IMR-90 (cell line): ENCODE data around the gene TMEM107. TPM values are rescaled to one million over a fixed set of nuclear protein-coding genes. Genes with fewer than 3 reads are reported as not detected.
A peak's percentile ranks its signal among the peaks of the same experiment; 100 is the strongest.

Experiments used
- ATAC-seq: fragments of 200-7000 bp; cut with Tn5 transposase; 2 replicates; pipeline ENCODE4 v1.9.1; 2020; ENCODE audit warnings: low read depth, mild to moderate bottlenecking, moderate library complexity
- BruUV-seq: library from RNA; stranded (reverse); fragments of 400-500 nt; replicated peaks from 2 replicates; lab custom pipeline; 2021; lab: Mats Ljungman, UMichigan
- CTCF ChIA-PET: fragments of 300-600 bp; formaldehyde crosslinking; extraction: SDS; loops from one replicate; lab custom pipeline; 2021; ENCODE audit warnings: antibody characterized with exemption; lab: Yijun Ruan, JAX
- POLR2A ChIA-PET: fragments of 300-600 bp; sonication (Branson Sonifier 250); formaldehyde crosslinking; loops from one replicate; lab custom pipeline; 2022; ENCODE audit warnings: antibody characterized with exemption; ENCODE audit not compliant: unreplicated experiment; lab: Charles Lee
- DNase-seq: peaks from one replicate; pipeline ENCODE4 v3.0.0; 2013
- H2AFZ ChIP-seq: replicated peaks from 2 replicates; pipeline ENCODE3; 2013; ENCODE audit warnings: low read length, mild to moderate bottlenecking; ENCODE audit not compliant: poor library complexity
- H2AK5ac ChIP-seq: 2 replicates; pipeline ENCODE4 v1.6.1; 2013; ENCODE audit warnings: low read depth, low read length, inconsistent platforms
- H2AK9ac ChIP-seq: replicated peaks from 2 replicates; pipeline ENCODE3; 2013; ENCODE audit warnings: mild to moderate bottlenecking, low read depth, low read length, moderate library complexity; ENCODE audit not compliant: poor library complexity
- H2BK120ac ChIP-seq: 2 replicates; pipeline ENCODE4 v1.6.1; 2013; ENCODE audit warnings: low read depth, low read length, inconsistent platforms
- H2BK15ac ChIP-seq: 3 replicates; pipeline ENCODE4 v1.6.1; 2013; ENCODE audit warnings: low read depth, low read length, inconsistent platforms
- H2BK20ac ChIP-seq: 2 replicates; pipeline ENCODE4 v1.6.1; 2013; ENCODE audit warnings: low read depth, mild to moderate bottlenecking, inconsistent platforms, low read length, moderate library complexity
- H2BK5ac ChIP-seq: 2 replicates; pipeline ENCODE4 v1.6.1; 2013; ENCODE audit warnings: mild to moderate bottlenecking, low read depth, low read length, inconsistent platforms; ENCODE audit not compliant: poor library complexity, severe bottlenecking
- H3K14ac ChIP-seq: replicated peaks from 2 replicates; pipeline ENCODE4 v1.6.1; 2013; ENCODE audit warnings: low read depth, low read length, inconsistent platforms
- H3K18ac ChIP-seq: 2 replicates; pipeline ENCODE4 v1.6.1; 2013; ENCODE audit warnings: low read depth, low read length, control low read depth
- H3K23ac ChIP-seq: 2 replicates; pipeline ENCODE4 v1.6.1; 2013; ENCODE audit warnings: low read depth, low read length, inconsistent platforms
- H3K27ac ChIP-seq: 2 replicates; pipeline ENCODE4 v1.5.1; 2013; ENCODE audit warnings: mild to moderate bottlenecking, control low read depth, low read length; ENCODE audit not compliant: insufficient read depth
- H3K27me3 ChIP-seq: 2 replicates; pipeline ENCODE4 v1.6.1; 2013; ENCODE audit warnings: low read length; ENCODE audit not compliant: control insufficient read depth, insufficient read depth
- H3K36me3 ChIP-seq: 2 replicates; pipeline ENCODE4 v1.6.1; 2013; ENCODE audit warnings: low read length, mixed read lengths; ENCODE audit not compliant: control insufficient read depth, insufficient read depth
- H3K4ac ChIP-seq: 2 replicates; pipeline ENCODE4 v1.6.1; 2013; ENCODE audit warnings: low read depth, low read length, inconsistent platforms
- H3K4me1 ChIP-seq: 2 replicates; pipeline ENCODE4 v1.6.1; 2013; ENCODE audit warnings: low read length, mixed read lengths; ENCODE audit not compliant: control insufficient read depth, insufficient read depth
- H3K4me2 ChIP-seq: 2 replicates; pipeline ENCODE4 v1.6.1; 2013; ENCODE audit warnings: low read depth, mild to moderate bottlenecking, control low read depth, low read length, moderate library complexity
- H3K4me3 ChIP-seq: 2 replicates; pipeline ENCODE4 v1.5.1; 2013; ENCODE audit warnings: low read depth, mild to moderate bottlenecking, control low read depth, low read length, moderate library complexity; ENCODE audit not compliant: insufficient read depth
- H3K56ac ChIP-seq: 2 replicates; pipeline ENCODE4 v1.6.1; 2013; ENCODE audit warnings: low read length, inconsistent platforms; ENCODE audit not compliant: insufficient read depth; ENCODE audit errors: extremely low read depth
- H3K79me1 ChIP-seq, 2 experiments: 2 replicates each; pipeline ENCODE4 v1.6.1; 2013; ENCODE audit warnings: low read length in 2 of 2, inconsistent platforms in 1 of 2, low read depth in 1 of 2
- H3K9ac ChIP-seq: 2 replicates; pipeline ENCODE4 v1.6.1; 2013; ENCODE audit warnings: low read depth, low read length, control low read depth
- H3K9me1 ChIP-seq: 2 replicates; pipeline ENCODE4 v1.6.1; 2013; ENCODE audit warnings: low read length, inconsistent platforms; ENCODE audit not compliant: insufficient read depth
- H3K9me3 ChIP-seq: 2 replicates; pipeline ENCODE4 v1.6.1; 2013; ENCODE audit warnings: low read length; ENCODE audit not compliant: control insufficient read depth, insufficient read depth
- H4K20me1 ChIP-seq: 2 replicates; pipeline ENCODE4 v1.6.1; 2013; ENCODE audit warnings: low read length, inconsistent platforms; ENCODE audit not compliant: insufficient read depth
- H4K5ac ChIP-seq: 2 replicates; pipeline ENCODE4 v1.6.1; 2013; ENCODE audit warnings: mild to moderate bottlenecking, low read depth, low read length, control low read depth
- H4K8ac ChIP-seq, 2 experiments: 2 replicates each; pipeline ENCODE4 v1.6.1; 2013; ENCODE audit warnings: low read depth in 2 of 2, low read length in 2 of 2, control low read depth in 1 of 2, inconsistent platforms in 1 of 2
- H4K91ac ChIP-seq: 2 replicates; pipeline ENCODE4 v1.6.1; 2013; ENCODE audit warnings: low read depth, low read length, inconsistent platforms; ENCODE audit not compliant: insufficient read depth
- BHLHE40 ChIP-seq: fragments of 150-350 bp; IDR thresholded peaks from 2 replicates; pipeline ENCODE4 v1.6.1; 2016; ENCODE audit warnings: mild to moderate bottlenecking, low read depth, low read length
- NFE2L2 ChIP-seq: fragments of 150-350 bp; IDR thresholded peaks from 2 replicates; pipeline ENCODE4 v1.6.1; 2016; ENCODE audit warnings: low read depth, mild to moderate bottlenecking, low read length
- WGBS, 2 experiments: methylation state at CpG; one replicate each; pipeline versions ENCODE4 v1.1.5 to v1.1.7; 2013; ENCODE audit warnings: missing lambda C conversion rate in 2 of 2; ENCODE audit not compliant: insufficient read length in 1 of 2; ENCODE audit errors: extremely low coverage in 2 of 2; 5-methylcytosine and 5-hydroxymethylcytosine counted together
- dilution Hi-C: fragments of 300-500 bp; cut with HindIII; formaldehyde crosslinking; loops from one replicate; pipeline ENCODE4 v1.14.3; 2018; ENCODE audit warnings: low sequenced_read_pairs; ENCODE audit not compliant: unreplicated experiment
- in situ Hi-C: fragments of 300-500 bp; cut with MboI; formaldehyde crosslinking; loops from 3 replicates; pipeline ENCODE4 v1.14.3; 2019; ENCODE audit warnings: low sequenced_read_pairs, inconsistent platforms, mixed read lengths
- intact Hi-C: fragments of 100-400 bp; cut with micrococcal nuclease; formaldehyde crosslinking; loops from 2 replicates; pipeline ENCODE4 v1.10.0; 2022
- polyA plus RNA-seq, 3 experiments: library from polyadenylated mRNA; depleted of rRNA; stranded (reverse); fragments of >200 nt; gene quantifications; 2 replicates each; pipeline ENCODE4 v1.2.3, GENCODE V29; 2012; ENCODE audit warnings: low replicate concordance in 1 of 3
- total RNA-seq: library from RNA; depleted of rRNA; stranded (reverse); fragments of >200 nt; gene quantifications from 2 replicates; pipeline ENCODE4 v1.2.3, GENCODE V29; 2012
- TF ChIP-seq, protein P1 (sequence below): fragments of 150-350 bp; IDR thresholded peaks from 2 replicates; pipeline ENCODE4 v1.6.1; 2017; ENCODE audit warnings: mild to moderate bottlenecking, antibody characterized with exemption, low read length, low read depth

TMEM107 gene
- total and polyA plus RNA-seq, 2 of the 4 experiments (the other 2 are of a cell fraction): 12.9 to 14.3 TPM

DNA sequence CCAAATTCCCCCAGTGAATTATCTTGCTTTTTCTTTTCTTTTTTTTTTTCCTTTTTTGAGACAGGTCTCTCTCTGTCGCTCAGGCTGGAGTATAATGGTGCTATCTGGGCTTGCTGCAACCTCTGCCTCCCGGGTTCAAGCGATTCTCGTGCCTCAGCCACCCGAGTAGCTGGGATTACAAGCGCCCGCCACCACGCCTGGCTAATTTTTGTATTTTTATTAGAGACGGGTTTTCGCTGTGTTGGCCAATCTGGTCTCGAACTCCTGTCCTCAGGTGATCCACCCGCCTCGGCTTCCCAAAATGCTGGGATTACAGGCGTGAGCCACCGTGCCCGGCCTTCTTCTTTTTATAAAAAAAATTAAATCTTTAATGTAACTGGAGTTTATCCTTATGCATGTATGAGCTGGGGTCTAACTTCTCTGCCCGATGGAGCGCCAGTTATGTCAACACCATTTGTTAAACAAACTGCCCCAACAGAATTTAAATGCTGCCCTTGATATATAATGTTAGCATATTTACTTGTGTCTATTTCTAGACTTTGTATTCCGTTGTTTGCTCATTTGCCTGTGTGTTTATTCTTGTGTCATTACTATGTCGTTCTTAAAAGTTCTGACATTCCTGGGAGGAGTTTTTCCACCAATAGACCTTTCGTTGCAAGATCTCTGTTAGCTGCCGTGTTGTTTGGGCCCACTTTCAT lies 34.7 kb upstream of the TMEM107 start:
- Histone ChIP-seq H2BK120ac (no peak overlapping the region), H3K9me1 (peaks cover 8% of the 10 kb centered on the region; the same call in 1 of the 2 replicates), H3K4me1 (0 out of 2 replicates have a peak, but pooled peaks cover 7% of the 10 kb centered on the region), H2BK15ac (no peak overlapping the region), H3K14ac (peak overlapping the region; percentile 78), H3K23ac (peak overlapping the region; percentile 1; the same call in 1 of the 2 replicates), H3K79me1 (peaks cover 16 to 30% of the 10 kb centered on the region in 2 experiments), H3K18ac (no peak overlapping the region; the same call in 1 of the 2 replicates), H3K36me3 (no peaks in the 10 kb centered on the region; the same call in 1 of the 2 replicates), H2BK5ac (peak overlapping the region; percentile 67), H2AK9ac (no peak overlapping the region), H4K8ac (peak overlapping the region; percentile 13 to 78; a peak in 3 of 4 replicates), H3K4me3 (peak overlapping the region; percentile 74), H4K91ac (no peak overlapping the region), H2AFZ (peak overlapping the region; percentile 93), H4K20me1 (no peaks in the 10 kb centered on the region; the same call in 1 of the 2 replicates), H3K27ac (peak overlapping the region; percentile 49; the same call in 1 of the 2 replicates), H3K56ac (peak overlapping the region; percentile 83), H2BK20ac (no peak overlapping the region), H4K5ac (peak overlapping the region; percentile 91; the same call in 1 of the 2 replicates), H3K9me3 (no peaks in the 10 kb centered on the region), H2AK5ac (no peak overlapping the region), H3K27me3 (no peaks in the 10 kb centered on the region), H3K4ac (0 out of 2 replicates have a peak overlapping the region, but pooled peaks have one; percentile 1), H3K9ac (peak overlapping the region; percentile 55), H3K4me2 (peak overlapping the region; percentile 79)
- no TSS peak for BruUV-seq
- DNase-seq (no peak), ATAC-seq (peak; percentile 50)
- dilution Hi-C loops: no loop called here
- 0% methylated on average over 6 of the region's 22 CpGs; no CpG with 5 or more reads in 1 of the 2 experiments for WGBS, 2 experiments
- ChIA-PET POLR2A (interaction anchor here (0.6 kb wide), 1 partner anchor 238 kb away, joined by 3 read pairs; no protein-coding TSS in a partner anchor), CTCF (no interaction called here)
- in situ Hi-C loops: no loop called here
- intact Hi-C loops: loop anchor here (1.0 kb wide), 1 partner anchor 9 kb away; no protein-coding TSS in a partner anchor
- TF ChIP-seq BHLHE40: peak; percentile 6; the same call in 1 of the 2 replicates
- no peak for TF ChIP-seq NFE2L2
- TF ChIP-seq, protein P1, sequence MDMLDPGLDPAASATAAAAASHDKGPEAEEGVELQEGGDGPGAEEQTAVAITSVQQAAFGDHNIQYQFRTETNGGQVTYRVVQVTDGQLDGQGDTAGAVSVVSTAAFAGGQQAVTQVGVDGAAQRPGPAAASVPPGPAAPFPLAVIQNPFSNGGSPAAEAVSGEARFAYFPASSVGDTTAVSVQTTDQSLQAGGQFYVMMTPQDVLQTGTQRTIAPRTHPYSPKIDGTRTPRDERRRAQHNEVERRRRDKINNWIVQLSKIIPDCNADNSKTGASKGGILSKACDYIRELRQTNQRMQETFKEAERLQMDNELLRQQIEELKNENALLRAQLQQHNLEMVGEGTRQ: no peak
